ENCODE data around the gene THSD4. TPM values are rescaled to one million over a fixed set of nuclear protein-coding genes. Genes with fewer than 3 reads are reported as not detected.

The THSD4 gene
- total and polyA plus RNA-seq, 2 of the 4 experiments (the other 2 are of a cell fraction) = 25.5 to 31.1 TPM

- H4K5ac ChIP-seq (ENCODE audit: low read depth, low read length) = no peak overlapping the region
- DNase-seq (no peak), ATAC-seq (ENCODE audit: low read depth) (no peak)
- in situ Hi-C loops (cut with MboI; ENCODE audit: low sequenced_read_pairs) (no loop called here), intact Hi-C loops (cut with micrococcal nuclease) (no loop called here), dilution Hi-C loops (cut with HindIII; ENCODE audit: low sequenced_read_pairs, unreplicated experiment) (no loop called here)
- no peak overlapping the region for H3K4me3 ChIP-seq (ENCODE audit: insufficient read depth, low read depth, low read length)
- H2AK5ac ChIP-seq (ENCODE audit: low read depth, low read length) = no peak overlapping the region
- H4K20me1 ChIP-seq (ENCODE audit: insufficient read depth, low read length) = 0 out of 2 replicates have a peak, but pooled peaks cover 6% of the 10 kb centered on the region
- BruUV-seq (replicated peaks) = no TSS peak
- H4K91ac ChIP-seq (ENCODE audit: insufficient read depth, low read depth, low read length) = no peak overlapping the region
- no peak overlapping the region for H2AK9ac ChIP-seq (replicated peaks; ENCODE audit: low read depth, low read length, poor library complexity)
- no peak overlapping the region for H2BK15ac ChIP-seq (ENCODE audit: low read depth, low read length)
- no peak overlapping the region for H3K4me2 ChIP-seq (ENCODE audit: low read depth, low read length)
- no peak overlapping the region for H3K9ac ChIP-seq (ENCODE audit: low read depth, low read length)
- H3K9me3 ChIP-seq (ENCODE audit: control insufficient read depth, insufficient read depth, low read length) = no peaks in the 10 kb centered on the region
- no peak overlapping the region for H3K56ac ChIP-seq (ENCODE audit: extremely low read depth, insufficient read depth, low read length)
- no peaks in the 10 kb centered on the region for H3K4me1 ChIP-seq (ENCODE audit: control insufficient read depth, insufficient read depth, low read length)
- H3K27me3 ChIP-seq (ENCODE audit: control insufficient read depth, insufficient read depth, low read length) = no peaks in the 10 kb centered on the region
- H4K8ac ChIP-seq (ENCODE audit: low read depth in 2 of 2, low read length in 2 of 2) = no peak overlapping the region
- peaks cover 2% of the 10 kb centered on the region for H3K36me3 ChIP-seq (ENCODE audit: control insufficient read depth, insufficient read depth, low read length)
- H3K23ac ChIP-seq (ENCODE audit: low read depth, low read length) = no peak overlapping the region
- 0 out of 2 replicates have a peak, but pooled peaks cover 3% of the 10 kb centered on the region for H3K9me1 ChIP-seq (ENCODE audit: insufficient read depth, low read length)
- H3K4ac ChIP-seq (ENCODE audit: low read depth, low read length) = no peak overlapping the region
- H2BK120ac ChIP-seq (ENCODE audit: low read depth, low read length) = no peak overlapping the region
- POLR2A ChIA-PET (ENCODE audit: unreplicated experiment) = no interaction called here
- no peak overlapping the region for H2BK20ac ChIP-seq (ENCODE audit: low read depth, low read length)
- CTCF ChIA-PET = interaction anchor here (0.7 kb wide), 1 partner anchor 38 kb away, joined by 4 read pairs; no protein-coding TSS in a partner anchor
- no CpG with 5 or more reads among the region's 3 CpGs for WGBS, 2 experiments (ENCODE audit: extremely low coverage in 2 of 2, insufficient read length in 1 of 2)
- no peak overlapping the region for H3K18ac ChIP-seq (ENCODE audit: low read depth, low read length)
- no peak overlapping the region; the same call in 1 of the 2 replicates for H3K27ac ChIP-seq (ENCODE audit: insufficient read depth, low read length)
- no peak overlapping the region for H2AFZ ChIP-seq (replicated peaks; ENCODE audit: low read length, poor library complexity)
- no peak overlapping the region for H3K14ac ChIP-seq (replicated peaks; ENCODE audit: low read depth, low read length)
- no peak overlapping the region for H2BK5ac ChIP-seq (ENCODE audit: low read depth, low read length, poor library complexity, severe bottlenecking)
- peaks cover 21 to 22% of the 10 kb centered on the region in 2 experiments; a peak in 3 of 4 replicates for H3K79me1 ChIP-seq (ENCODE audit: low read depth in 1 of 2, low read length in 2 of 2)
- TF ChIP-seq CEBPB (IDR thresholded peaks at IDR 0.05; ENCODE audit: low read depth, low read length) = no peak
- no peak for TF ChIP-seq RAD21 (IDR thresholded peaks at IDR 0.05; ENCODE audit: low read length)
- no peak for TF ChIP-seq MXI1 (IDR thresholded peaks at IDR 0.05; ENCODE audit: borderline replicate concordance, low read depth, low read length)
- no peak for TF ChIP-seq CHD1 (IDR thresholded peaks at IDR 0.05; ENCODE audit: low read depth, low read length)
- no peak for TF ChIP-seq FOS (IDR thresholded peaks at IDR 0.05; ENCODE audit: low read depth, low read length)
- TF ChIP-seq SMC3 (IDR thresholded peaks at IDR 0.05; ENCODE audit: low read depth, low read length) = no peak
- no peak for TF ChIP-seq NFE2L2 (IDR thresholded peaks at IDR 0.05; ENCODE audit: low read depth, low read length)
- no peak for TF ChIP-seq POLR2A (IDR thresholded peaks at IDR 0.05; ENCODE audit: low read depth, low read length)
- no peak for TF ChIP-seq MAZ (IDR thresholded peaks at IDR 0.05; ENCODE audit: borderline replicate concordance, low read depth, low read length)
- TF ChIP-seq BHLHE40 (IDR thresholded peaks at IDR 0.05; ENCODE audit: low read depth, low read length) = no peak
- no peak for TF ChIP-seq RCOR1 (IDR thresholded peaks at IDR 0.05; ENCODE audit: insufficient replicate concordance, low read length)
- TF ChIP-seq RFX5 (IDR thresholded peaks at IDR 0.05; ENCODE audit: low read depth, low read length) = no peak
- TF ChIP-seq CTCF (conservative IDR thresholded peaks at IDR 0.05; ENCODE audit: low read depth, low read length) = no peak
- TF ChIP-seq, protein P1, sequence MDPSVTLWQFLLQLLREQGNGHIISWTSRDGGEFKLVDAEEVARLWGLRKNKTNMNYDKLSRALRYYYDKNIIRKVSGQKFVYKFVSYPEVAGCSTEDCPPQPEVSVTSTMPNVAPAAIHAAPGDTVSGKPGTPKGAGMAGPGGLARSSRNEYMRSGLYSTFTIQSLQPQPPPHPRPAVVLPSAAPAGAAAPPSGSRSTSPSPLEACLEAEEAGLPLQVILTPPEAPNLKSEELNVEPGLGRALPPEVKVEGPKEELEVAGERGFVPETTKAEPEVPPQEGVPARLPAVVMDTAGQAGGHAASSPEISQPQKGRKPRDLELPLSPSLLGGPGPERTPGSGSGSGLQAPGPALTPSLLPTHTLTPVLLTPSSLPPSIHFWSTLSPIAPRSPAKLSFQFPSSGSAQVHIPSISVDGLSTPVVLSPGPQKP (IDR thresholded peaks at IDR 0.05; ENCODE audit: borderline replicate concordance, low read depth, low read length) = no peak
- TF ChIP-seq USF2 (IDR thresholded peaks at IDR 0.05; ENCODE audit: low read depth, low read length) = no peak
These were observed 65.9 kb downstream of the THSD4 start for GRCh38 chr15:71180986-71181853.

Measured in IMR-90 (cell line).